SK-N-MC (cell line): Measurements from ENCODE around the gene RNF166.

Source experiments
- EZH2 ChIP-seq: fragments of 200-600 bp; sonication (generic); IDR thresholded peaks from one replicate; pipeline ENCODE4 v1.6.1; 2017; ENCODE audit warnings: antibody characterized with exemption
- POLR2AphosphoS5 ChIP-seq: IDR thresholded peaks from 2 replicates; pipeline ENCODE4 v1.6.1; 2012; ENCODE audit warnings: mild to moderate bottlenecking, low read depth, low read length, borderline replicate concordance

DNA sequence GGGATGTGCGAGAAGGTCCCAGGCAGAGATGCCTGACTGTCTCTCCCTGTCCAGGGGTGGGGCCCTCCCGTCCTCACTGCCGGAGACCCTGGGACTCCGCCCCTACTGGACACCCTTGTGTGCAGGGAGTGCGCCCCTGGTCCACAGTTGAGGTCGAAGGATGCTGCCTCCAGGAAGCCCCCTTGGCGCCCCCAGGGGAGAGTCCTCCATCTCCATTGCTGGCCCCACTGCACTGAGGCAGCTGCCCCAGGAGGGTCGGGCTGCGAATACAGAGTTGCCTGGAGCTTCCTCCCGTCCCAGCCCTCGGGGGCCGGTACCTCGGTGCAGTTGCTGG, 26.7 kb upstream of the RNF166 start:
- TF ChIP-seq EZH2 (no peak), POLR2AphosphoS5 (no peak)
